ENCODE data around the gene PTPRK. TPM values are rescaled to one million over a fixed set of nuclear protein-coding genes. Genes with fewer than 3 reads are reported as not detected.

PTPRK gene
- total RNA-seq, 4 donors from 2014 or later: 34.6 to 56.5 (median 47.0) TPM

GRCh38 chr6:128479048-128479666 lies 41.2 kb downstream of the PTPRK start:
- Histone ChIP-seq H3K4me1 (no peaks in the 10 kb centered on the region), H3K36me3 (no peaks in the 10 kb centered on the region), H3K9me3 (no peaks in the 10 kb centered on the region), H3K27ac (no peak overlapping the region), H3K4me3 (replicated peaks in 1 of 3) (no peak overlapping the region), H3K27me3 (no peaks in the 10 kb centered on the region)
- intact Hi-C loops (cut with DNase I): no loop called here
- DNase-seq: no peak
- WGBS, 2 donors: 97 to 99% methylated on average over 2 of the region's 2 CpGs
- no peak for TF ChIP-seq POLR2A (IDR thresholded peaks at IDR 0.05)
- TF ChIP-seq, protein P1, sequence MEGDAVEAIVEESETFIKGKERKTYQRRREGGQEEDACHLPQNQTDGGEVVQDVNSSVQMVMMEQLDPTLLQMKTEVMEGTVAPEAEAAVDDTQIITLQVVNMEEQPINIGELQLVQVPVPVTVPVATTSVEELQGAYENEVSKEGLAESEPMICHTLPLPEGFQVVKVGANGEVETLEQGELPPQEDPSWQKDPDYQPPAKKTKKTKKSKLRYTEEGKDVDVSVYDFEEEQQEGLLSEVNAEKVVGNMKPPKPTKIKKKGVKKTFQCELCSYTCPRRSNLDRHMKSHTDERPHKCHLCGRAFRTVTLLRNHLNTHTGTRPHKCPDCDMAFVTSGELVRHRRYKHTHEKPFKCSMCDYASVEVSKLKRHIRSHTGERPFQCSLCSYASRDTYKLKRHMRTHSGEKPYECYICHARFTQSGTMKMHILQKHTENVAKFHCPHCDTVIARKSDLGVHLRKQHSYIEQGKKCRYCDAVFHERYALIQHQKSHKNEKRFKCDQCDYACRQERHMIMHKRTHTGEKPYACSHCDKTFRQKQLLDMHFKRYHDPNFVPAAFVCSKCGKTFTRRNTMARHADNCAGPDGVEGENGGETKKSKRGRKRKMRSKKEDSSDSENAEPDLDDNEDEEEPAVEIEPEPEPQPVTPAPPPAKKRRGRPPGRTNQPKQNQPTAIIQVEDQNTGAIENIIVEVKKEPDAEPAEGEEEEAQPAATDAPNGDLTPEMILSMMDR (IDR thresholded peaks at IDR 0.05): no peak

DNA sequence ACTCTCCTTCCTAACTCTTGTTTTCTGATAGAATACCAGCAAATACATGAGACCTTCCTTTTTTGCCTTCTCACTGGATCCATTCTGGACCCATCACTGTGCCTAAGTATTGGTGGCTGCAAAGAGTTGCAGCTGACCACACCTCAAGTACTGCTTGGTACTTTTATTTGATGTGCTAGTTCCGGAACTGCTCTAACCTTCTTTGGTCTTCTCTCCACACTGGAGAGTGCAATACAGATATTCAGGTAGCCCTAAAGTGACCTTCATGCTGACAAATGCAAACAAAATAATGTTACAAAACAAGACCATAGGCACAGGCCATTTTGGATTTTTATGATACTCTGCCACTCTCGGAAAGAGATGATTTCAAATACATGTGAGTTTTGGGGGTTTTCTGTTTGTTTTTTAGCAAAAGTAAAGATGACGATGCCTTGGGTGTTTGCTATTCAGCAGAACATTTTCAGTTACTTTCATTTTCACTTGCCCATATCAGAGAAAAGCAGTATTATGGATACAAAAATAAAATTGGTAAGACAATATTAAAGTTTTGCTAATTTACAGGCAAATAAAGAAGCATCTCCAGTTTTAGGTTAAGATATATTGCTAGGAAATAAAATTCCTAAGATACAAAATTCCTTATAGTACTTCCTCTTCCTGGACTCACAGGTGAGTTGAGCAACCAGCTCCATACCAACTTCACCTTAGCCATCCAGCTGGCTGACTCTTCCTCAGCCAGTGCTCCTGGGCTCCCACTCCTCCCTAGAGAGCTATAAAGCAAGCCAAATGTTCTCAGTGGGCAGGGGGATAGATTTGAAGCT lies 42.0 kb downstream of the PTPRK start:
- 78 to 80% methylated on average over 3 of the region's 3 CpGs for WGBS, 2 donors
- H3K9me3 ChIP-seq: no peaks in the 10 kb centered on the region
- no peak overlapping the region for H3K4me3 ChIP-seq (replicated peaks in 1 of 3)
- H3K27me3 ChIP-seq: no peaks in the 10 kb centered on the region
- no peak overlapping the region for H3K27ac ChIP-seq
- H3K4me1 ChIP-seq: no peaks in the 10 kb centered on the region
- DNase-seq: no peak
- intact Hi-C loops (cut with DNase I): no loop called here
- no peaks in the 10 kb centered on the region for H3K36me3 ChIP-seq
- TF ChIP-seq, protein P1 (IDR thresholded peaks at IDR 0.05): no peak
- TF ChIP-seq POLR2A (IDR thresholded peaks at IDR 0.05): no peak

DNA sequence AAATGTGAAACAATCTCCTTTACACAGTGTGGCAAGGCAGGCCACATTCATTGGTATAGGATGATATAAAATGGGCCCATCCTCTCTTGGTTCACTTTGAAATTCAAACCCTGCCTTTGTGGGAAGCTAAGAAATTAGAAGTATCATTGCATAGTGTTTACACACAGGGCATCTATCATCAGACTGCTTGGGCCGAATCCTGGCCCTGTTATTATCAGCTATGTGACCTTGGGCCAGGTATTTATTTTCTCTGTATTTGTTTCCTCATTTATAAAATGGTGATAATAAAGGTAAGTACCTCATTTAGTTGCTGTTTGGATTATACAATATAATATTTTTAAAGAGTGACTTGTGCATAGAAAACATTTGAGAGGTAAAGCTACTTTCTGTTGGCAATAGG lies 45.5 kb downstream of the PTPRK start:
- no peak overlapping the region for H3K27ac ChIP-seq
- no peak overlapping the region for H3K4me3 ChIP-seq (replicated peaks in 1 of 3)
- no peaks in the 10 kb centered on the region for H3K36me3 ChIP-seq
- DNase-seq: no peak
- H3K9me3 ChIP-seq: no peaks in the 10 kb centered on the region
- no peaks in the 10 kb centered on the region for H3K27me3 ChIP-seq
- intact Hi-C loops (cut with DNase I): no loop called here
- H3K4me1 ChIP-seq: no peaks in the 10 kb centered on the region
- TF ChIP-seq POLR2A (IDR thresholded peaks at IDR 0.05): no peak
- TF ChIP-seq, protein P1 (IDR thresholded peaks at IDR 0.05): no peak
- 97 to 100% methylated on average over 1 of the region's 1 CpG for WGBS, 2 donors

- H3K36me3 ChIP-seq: no peaks in the 10 kb centered on the region
- H3K4me1 ChIP-seq: no peaks in the 10 kb centered on the region
- intact Hi-C loops (cut with DNase I): no loop called here
- TF ChIP-seq POLR2A (IDR thresholded peaks at IDR 0.05): no peak
- TF ChIP-seq, protein P1 (IDR thresholded peaks at IDR 0.05): no peak
- no peak for DNase-seq
- H3K4me3 ChIP-seq (replicated peaks in 1 of 3): no peak overlapping the region
- no peak overlapping the region for H3K27ac ChIP-seq
- WGBS, 2 donors: 96 to 100% methylated on average over 1 of the region's 1 CpG
- H3K27me3 ChIP-seq: no peaks in the 10 kb centered on the region
- H3K9me3 ChIP-seq: no peaks in the 10 kb centered on the region
Measured at GRCh38 chr6:128474481-128474880, 45.9 kb downstream of the PTPRK start.

DNA sequence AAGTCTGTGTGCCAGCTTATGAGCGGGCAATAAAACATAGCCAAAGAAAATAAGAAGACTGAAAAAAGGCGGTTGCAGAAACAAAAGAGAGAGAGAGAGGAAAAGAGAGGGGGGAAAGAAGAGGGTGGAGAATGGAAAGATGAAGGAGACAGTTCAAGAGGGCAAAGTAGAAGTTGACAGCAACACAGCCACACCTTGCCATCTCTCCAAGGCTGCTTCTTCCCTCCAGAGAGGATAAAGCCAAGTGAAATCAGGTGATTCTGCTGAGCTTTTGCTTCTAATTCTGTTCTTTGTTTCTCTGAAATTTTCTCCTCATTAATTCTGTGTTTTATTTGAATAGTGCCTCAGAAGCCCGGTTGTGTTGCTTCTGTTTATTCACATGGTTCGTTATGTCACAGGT lies 48.5 kb downstream of the PTPRK start:
- WGBS, 2 donors: 79 to 86% methylated on average over 4 of the region's 4 CpGs
- Histone ChIP-seq H3K4me3 (replicated peaks in 1 of 3) (no peak overlapping the region), H3K27me3 (no peaks in the 10 kb centered on the region), H3K9me3 (no peaks in the 10 kb centered on the region), H3K27ac (no peak overlapping the region), H3K36me3 (no peaks in the 10 kb centered on the region), H3K4me1 (no peaks in the 10 kb centered on the region)
- DNase-seq: no peak
- intact Hi-C loops (cut with DNase I): no loop called here
- TF ChIP-seq, protein P1 (IDR thresholded peaks at IDR 0.05): no peak
- TF ChIP-seq POLR2A (IDR thresholded peaks at IDR 0.05): no peak

All from thyroid gland (tissue), 4 donors.